ENCODE results near the gene YWHAG.
A peak's percentile ranks its signal among the peaks of the same experiment; 100 is the strongest.
"Not testable (repeated sequence)": the region's sequence is repeated elsewhere in the genome, so short reads cannot be mapped to it uniquely, and the experiment has no call there.

Gene YWHAG

DNA sequence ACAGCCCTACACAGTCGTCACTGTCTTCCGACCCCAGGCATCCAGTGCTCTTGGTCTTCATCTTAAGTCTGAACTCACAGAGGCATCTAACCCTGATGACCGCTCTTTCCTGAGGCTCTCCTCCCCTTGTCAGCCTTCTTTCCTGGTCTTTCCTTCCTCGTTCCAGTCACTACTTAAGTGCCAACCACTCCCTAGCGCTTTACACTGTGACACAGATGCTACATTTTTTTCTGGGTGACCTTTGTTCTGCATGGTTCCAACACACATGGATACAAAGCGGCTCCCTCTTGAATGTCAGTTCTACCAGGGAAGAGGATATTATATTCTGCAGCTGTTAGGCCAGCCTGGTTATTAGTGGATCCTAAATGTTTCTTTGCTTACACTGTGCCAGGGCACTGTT, 12.7 kb downstream of the YWHAG start:
- no peak for FAIRE-seq

GRCh38 chr7:76343931-76344321, 14.9 kb downstream of the YWHAG start:
- no peak for FAIRE-seq

- no peak for FAIRE-seq
These were observed 15.4 kb downstream of the YWHAG start for GRCh38 chr7:76343294-76343930.

DNA sequence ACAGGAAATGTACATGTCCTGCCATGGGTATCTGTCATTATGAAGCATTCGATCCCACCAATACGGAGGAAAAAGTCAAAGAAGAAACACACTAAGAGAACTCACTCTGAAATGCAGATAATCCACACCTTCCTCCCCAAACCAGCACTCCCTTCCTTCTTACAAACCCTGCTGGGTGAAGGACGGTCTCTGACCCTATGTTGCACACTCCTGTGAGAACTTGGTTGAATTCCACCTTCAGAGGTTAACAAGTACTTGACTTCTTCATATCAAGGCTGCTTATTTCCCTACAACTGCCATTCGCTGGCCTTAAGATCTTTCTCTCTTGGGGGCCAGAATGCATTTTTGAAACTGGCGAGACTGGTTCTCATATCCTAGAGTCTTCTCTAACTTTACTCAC, 16.6 kb downstream of the YWHAG start:
- FAIRE-seq = no peak

DNA sequence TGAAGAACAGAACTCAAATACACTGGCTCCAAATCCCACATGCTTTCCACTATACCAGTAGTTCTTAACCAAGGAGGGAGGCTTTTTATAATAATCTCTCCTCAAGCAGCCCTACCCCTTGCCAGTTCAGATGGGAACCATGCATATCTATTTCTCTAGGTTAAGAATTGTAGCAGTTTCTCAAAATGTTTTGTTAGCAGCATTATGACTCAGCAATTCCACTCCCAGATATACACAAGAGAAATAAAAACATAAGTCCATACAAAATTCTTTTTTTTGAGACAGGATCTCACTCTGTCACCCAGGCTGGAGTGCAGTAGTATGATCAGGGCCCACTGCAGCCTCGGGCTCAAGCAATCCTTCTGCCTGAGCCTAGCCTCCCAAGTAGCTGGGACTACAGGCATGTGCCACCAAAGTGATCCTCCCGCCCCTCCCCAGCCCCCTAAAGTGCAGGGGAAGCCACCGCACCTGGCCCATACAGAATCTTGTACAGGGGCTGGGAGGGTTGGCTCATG, 18.1 kb downstream of the YWHAG start:
- no peak for FAIRE-seq

DNA sequence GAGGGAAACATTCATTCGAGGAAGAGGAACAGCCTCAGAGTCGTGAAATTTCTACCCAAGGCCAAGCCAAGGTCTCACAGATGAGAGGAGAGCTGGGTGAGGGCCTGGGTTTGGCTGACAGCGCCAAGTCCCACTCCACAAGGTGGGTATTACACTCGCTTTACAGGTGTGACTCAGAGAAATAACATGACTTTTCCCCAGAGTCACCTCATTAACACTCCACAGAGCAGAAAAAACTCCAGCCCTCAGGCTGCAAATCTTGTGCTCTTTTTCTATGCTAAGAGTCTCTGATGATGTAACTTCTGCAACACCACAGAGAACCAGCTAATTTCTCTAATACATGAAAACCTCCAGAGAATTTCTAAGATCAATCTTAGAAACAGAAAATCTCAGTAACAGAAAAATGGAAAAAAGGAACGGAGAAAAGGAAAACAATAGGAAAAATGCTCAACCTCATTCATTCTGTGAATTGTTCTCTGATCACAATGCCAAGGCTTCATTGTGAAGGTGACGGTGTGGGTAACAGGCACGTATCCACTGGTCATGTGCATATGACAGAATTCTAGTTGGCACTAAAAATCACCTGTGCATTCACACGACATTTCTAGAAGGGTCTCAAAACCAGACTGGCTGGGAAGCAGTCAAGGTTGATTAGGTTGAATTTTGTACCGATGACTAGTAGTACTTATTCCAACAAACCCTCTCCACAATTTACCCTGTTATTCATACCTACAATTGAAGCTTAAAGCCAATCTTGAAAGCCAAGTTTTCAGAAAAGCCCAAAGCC, 20.3 kb downstream of the YWHAG start:
- no peak for FAIRE-seq

DNA sequence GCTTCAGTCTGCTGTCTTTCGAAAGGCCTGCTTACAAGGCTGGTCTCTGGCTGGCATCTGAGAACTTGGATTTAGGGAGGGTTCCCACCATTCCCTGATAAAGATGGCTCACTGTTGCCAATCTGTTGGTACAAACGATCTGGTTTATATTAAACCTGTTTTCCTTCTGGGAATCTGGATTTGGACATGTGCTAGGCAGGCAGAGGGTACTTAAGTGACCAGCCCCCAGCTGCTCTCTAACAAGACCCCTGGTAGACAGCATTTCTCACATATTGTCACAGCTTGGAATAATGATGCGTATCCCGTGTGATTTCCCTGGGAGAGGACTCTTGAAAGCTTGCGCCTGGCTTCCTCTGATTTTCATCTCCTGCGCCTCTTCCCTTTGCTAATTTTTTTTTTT, 21.6 kb downstream of the YWHAG start:
- no peak for FAIRE-seq

DNA sequence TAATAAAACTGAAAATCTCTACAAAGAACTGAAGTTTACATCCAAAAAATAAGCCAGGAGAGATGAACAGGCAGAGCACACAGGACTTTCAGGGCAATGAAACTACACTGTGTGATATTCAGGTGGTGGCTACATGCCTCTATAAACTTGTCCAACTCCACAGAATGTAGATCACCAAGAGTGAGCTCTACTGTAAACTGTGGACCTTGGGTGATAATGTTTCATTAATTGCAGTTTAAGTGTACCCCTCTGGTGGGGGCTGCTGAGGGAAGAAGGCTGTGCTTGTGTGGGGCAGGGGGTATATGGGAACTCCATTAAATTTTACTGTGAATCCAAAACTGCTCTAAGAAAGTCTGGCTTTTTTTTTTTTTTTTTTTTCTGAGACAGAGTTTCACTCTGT, 22.7 kb downstream of the YWHAG start:
- no peak for FAIRE-seq

- FAIRE-seq = not testable (repeated sequence)
These were observed 23.4 kb downstream of the YWHAG start for GRCh38 chr7:76335417-76335816.

DNA sequence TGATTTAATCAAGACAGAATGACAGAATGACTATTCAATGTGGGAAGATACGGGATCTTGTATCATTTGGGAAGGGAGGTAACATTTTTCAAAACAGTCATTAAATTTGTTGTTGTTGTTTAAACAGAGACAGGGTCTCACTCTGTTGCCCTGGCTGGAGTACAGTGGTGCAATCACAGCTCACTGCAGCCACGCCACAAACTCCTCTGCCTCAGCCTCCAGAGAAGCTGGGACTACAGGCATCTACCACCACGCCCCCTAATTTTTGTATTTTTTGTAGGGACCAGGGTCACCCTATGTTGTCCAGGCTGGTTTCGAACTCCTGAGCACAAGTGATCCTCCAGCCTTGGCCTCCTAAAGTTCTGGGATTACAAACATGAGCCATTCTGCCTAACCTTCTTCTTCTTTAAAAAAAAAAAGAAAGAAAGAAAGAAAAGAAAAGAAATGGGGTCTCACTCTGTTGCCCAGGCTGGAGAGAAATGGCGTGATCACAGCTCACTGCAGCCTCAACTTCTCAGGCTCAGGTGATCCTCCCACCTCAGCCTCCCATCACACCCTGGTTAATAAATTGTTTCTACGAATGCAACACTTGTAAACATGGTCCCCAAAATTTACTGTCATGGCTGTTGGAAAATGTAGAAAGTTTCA, 24.3 kb downstream of the YWHAG start:
- FAIRE-seq = no peak

- FAIRE-seq = no peak
These were observed 25.2 kb downstream of the YWHAG start for GRCh38 chr7:76333511-76334101.

DNA sequence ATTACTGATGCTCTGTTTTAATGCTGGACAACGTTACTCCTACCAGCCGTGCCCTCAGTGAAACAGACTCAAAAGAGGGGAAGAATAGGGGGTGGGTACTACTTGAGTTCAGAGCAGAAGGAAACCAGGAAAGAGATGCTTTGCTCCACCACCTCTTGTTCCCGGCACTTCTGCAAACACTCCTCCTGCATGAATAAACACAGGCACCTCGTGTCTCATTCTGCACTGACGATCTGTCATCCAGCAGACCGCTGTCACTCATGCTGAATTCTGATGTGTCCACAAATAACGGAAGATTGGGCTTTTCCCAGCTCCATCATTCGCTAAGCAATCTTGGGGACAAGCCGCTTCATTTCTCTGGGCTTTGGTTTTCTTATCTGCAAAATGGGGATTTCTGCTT, 26.7 kb downstream of the YWHAG start:
- no peak for FAIRE-seq

GRCh38 chr7:76330673-76331072, 28.1 kb downstream of the YWHAG start:
- FAIRE-seq = no peak

DNA sequence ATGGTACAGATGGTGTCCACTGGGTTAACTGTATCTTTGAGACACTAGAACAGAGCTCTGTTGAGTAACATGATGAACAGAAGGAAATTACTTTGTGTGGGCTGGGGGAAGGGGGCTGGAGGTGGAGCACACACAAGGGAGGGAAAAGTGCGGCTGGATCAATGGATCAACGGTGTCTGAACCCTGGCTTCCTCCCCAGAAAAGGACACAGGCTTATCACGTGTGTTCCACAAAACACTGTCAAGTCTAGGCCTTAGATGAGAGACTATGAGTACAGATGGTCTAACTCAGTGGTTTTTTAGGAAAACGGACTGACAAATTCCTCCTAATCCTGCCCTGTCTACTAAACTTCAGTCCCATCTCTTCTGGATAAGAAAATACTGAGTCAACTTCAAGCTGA, 28.5 kb downstream of the YWHAG start:
- FAIRE-seq = no peak

DNA sequence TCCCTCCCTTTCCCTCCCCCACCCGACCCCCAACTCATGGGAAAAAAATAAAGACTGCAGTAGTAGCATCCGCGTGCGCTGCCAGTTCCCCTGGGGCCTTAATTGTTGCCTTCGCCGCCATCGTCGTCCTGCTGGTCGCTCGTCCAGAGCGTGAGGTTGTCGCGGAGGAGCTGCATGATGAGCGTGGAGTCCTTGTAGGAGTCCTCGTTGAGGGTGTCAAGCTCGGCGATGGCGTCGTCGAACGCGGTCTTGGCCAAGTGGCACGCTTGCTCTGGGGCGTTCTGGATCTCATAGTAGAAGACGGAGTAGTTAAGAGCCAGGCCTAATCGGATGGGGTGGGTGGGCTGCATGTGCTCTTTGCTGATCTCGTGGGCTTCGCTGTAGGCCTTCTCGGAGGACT, 29.3 kb downstream of the YWHAG start:
- no peak for FAIRE-seq

DNA sequence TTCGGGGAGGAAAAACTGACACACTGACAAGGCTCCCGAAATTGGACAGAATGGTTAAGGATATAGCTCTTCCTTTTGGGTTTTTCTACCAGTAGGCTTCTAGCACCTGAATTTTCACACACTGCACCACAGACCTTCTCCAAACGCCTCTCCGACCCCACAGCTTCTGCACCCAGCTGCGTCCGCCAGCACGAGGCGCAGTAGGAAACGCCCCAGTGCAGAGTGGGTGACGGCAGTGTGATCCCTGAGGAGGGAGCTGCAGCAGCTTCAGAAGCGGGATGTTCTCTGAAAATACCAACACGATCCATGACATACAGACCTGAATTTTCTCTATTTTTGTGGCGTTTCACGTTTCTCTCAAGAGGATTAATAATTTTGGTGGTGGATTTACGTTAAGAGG, 30.4 kb downstream of the YWHAG start:
- FAIRE-seq = no peak

DNA sequence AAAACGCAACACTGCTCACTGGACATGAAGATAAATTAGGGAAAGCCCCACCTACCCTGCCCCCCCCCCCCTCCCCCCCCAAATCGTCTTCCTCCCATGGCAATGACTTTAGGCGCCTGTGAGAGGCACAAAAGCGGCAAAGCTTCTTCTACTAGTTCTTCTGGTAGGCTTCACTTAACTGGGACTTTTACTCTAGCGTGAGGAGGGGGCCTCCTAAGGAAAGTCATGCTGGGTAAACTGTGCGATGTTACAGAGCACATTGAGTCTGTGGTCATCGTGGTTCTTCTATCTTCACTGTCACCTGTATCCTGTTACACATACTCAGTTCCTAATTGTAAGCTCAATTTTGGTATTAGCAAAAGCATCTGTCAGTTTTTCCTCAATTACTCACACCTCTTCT, 31.2 kb downstream of the YWHAG start:
- no peak for FAIRE-seq

DNA sequence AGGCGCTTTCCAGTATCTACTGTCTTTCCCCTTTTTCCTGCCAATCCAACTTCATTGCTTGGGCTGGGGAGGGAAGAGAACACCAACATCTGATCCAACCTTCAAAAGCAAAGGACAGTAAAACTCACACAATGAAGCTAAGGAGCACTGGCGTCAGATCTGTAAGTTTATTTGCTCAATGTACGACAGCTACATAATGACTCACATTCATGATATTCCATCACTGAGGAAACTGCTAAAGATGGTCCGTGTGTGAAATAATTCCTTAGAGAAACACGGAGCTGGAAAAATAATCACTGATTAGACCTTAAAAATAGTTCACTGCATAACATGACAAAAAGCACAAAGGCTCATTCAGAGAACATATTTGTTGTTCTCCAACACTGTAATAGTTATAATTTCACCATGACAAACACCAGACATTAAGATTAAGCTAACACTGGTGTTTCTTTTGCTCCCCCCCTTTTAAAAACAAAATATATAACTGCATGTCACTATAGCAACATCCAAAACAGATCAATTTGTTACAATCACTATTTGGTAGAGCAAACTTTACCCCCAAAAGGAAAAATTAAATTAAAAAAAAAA, 32.1 kb downstream of the YWHAG start:
- peak; percentile 24 for FAIRE-seq

GRCh38 chr7:76325811-76326210, 33.0 kb downstream of the YWHAG start:
- no peak for FAIRE-seq

DNA sequence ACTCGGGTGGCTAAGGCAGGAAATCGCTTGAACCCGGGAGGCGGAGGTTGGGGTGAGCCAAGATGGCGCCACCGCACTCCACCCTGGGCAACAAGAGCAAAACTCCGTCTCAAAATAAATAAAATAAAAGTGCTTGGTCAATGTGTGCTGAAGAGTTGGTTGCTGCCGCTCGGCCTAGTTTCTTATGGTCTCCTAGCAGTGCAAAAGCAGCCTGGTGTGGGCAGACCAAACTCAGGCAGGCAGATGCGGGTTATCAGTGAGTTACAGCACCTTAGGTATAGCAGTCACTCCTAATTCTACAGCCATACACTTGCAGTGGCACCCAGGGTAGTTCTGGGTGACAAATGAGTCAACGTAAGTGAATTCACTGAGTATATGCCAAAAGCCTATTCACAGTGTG, 33.7 kb downstream of the YWHAG start:
- FAIRE-seq = no peak

DNA sequence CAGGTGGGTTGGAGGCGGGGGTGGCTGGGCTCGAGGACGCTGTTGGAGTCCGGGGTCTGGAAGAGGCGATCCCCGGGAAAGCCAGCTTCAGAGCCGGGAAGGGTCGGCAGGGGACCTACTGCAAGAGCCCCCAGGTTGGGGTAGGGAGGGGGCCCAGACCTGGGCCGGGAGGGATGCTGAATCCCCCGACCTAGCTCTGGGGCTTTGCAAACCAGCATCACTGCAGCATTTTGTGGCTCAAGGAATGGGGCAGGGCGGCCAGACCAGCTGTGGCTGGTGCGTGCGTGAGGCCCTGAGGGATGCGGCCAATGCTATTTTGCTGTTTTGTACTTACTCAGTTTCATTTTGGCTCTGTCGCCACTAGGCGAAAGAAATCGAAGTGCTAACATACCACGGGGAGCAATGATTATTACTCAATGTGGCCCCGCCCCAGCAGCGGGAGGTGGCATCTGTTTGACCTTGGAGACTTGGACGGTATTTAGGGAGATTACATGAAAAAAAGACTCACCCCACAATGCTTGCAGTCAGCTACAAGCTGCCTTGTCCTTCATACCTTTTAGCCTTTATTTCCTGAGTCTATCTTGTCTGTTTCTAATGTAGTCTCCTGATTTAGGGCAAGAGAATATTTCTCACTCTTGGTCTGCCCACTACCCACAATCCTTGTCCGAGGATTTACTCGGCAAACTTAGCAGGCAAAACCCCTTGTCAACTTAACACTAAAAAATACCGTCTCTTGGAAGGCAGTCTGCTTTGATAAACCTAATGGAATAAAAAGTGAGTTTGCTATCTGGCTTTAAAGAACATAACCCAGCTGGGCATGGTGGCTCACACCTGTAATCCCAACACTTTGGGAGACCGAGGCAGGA, 40.1 kb downstream of the YWHAG start:
- FAIRE-seq = no peak

DNA sequence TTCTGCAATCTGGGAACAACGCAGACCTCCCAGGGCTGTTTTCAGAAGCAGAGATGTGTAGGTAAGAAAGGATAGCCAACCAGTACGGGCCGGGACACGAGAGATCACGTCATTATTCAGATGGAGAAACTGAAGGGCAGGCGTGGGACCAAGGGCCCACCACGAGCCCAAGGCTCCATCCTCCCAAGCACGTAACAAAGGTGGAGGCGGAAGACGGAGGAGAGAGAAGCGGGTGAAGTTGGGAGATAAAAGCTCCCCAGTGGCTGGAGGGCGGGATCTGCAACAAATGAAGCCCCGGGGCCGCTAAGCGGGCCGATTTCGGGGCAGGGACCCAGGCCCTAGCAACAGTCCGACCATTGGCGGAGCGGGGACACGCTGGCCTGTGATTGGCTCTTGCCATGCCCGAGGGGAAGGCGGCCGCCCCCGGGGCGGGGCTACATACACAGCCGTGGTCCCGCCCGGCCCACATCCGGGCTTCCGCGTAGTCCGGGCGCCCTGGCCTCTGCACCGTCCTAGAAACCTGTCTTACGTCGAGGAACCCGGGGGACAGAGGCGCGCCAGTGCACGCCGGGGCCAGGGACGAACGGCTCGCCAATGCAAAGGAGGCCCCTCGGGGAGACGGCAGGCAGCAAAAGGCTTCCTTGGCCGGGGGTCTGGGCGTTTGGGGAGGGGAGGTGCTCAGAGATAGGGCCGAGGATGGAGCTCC, 40.9 kb downstream of the YWHAG start:
- FAIRE-seq = no peak

Data from islet of Langerhans (tissue), 1 donor.